Tibial artery (tissue), 4 donors: ENCODE measurements around the gene FXYD5.

Source experiments
- DNase-seq, 2 donors: peaks; one replicate each; pipeline ENCODE4 v3.0.0-alpha.2; 2019
- H3K27ac ChIP-seq, 2 donors: fragments of 200-600 bp; sonication (generic) in 1 of 2; 1 replicate in 1 of 2; 2 replicates in 1 of 2; pipeline ENCODE4 v1.5.1; 2018 to 2019; ENCODE audit warnings: mild to moderate bottlenecking in 1 of 2
- H3K27me3 ChIP-seq, 2 donors: fragments of 200-600 bp; sonication (generic) in 1 of 2; one replicate each; pipeline versions ENCODE4 v1.5.1 to v1.6.0; 2016 to 2019
- H3K36me3 ChIP-seq, 3 donors: fragments of 200-600 bp; sonication (generic) in 2 of 3; one replicate each; pipeline ENCODE4 v1.5.1; 2016 to 2019; ENCODE audit warnings: mild to moderate bottlenecking in 2 of 3
- H3K4me1 ChIP-seq, 4 donors: fragments of 200-600 bp; sonication (generic) in 2 of 4; 1 replicate in 3 of 4; 2 replicates in 1 of 4; pipeline ENCODE4 v1.5.1; 2016 to 2019
- H3K4me3 ChIP-seq, 2 donors: fragments of 200-600 bp; sonication (generic) in 1 of 2; 1 replicate in 1 of 2; 2 replicates in 1 of 2; pipeline ENCODE4 v1.5.1; 2018 to 2019; ENCODE audit warnings: mild to moderate bottlenecking in 2 of 2
- H3K9me3 ChIP-seq, 3 donors: fragments of 200-600 bp; sonication (generic) in 1 of 3; one replicate each; pipeline ENCODE4 v1.5.1; 2016 to 2019
- CTCF ChIP-seq, 2 experiments: fragments of 200-600 bp in 1 of 2; fragments of 450-650 bp in 1 of 2; IDR thresholded peaks; one replicate each; pipeline ENCODE4 v1.5.1; 2017 to 2019; ENCODE audit warnings: antibody characterized with exemption in 2 of 2, mild to moderate bottlenecking in 1 of 2, moderate library complexity in 1 of 2
- intact Hi-C: fragments of 100-400 bp; cut with DNase I; formaldehyde crosslinking; loops from one replicate; pipeline ENCODE4 v1.15.0; 2023; ENCODE audit warnings: low total_unique reads

The FXYD5 gene

GRCh38 chr19:35206855-35207254, 52.3 kb downstream of the FXYD5 start:
- H3K9me3 ChIP-seq: no peaks in the 10 kb centered on the region
- DNase-seq: no peak
- no peaks in the 10 kb centered on the region for H3K4me1 ChIP-seq
- H3K36me3 ChIP-seq: no peaks in the 10 kb centered on the region
- no peak for TF ChIP-seq CTCF (IDR thresholded peaks at IDR 0.05)
- H3K27ac ChIP-seq: no peak overlapping the region
- intact Hi-C loops: no loop called here
- H3K4me3 ChIP-seq: no peak overlapping the region
- peaks cover 0 to 7% of the 10 kb centered on the region in 2 donors for H3K27me3 ChIP-seq

- H3K36me3 ChIP-seq: no peaks in the 10 kb centered on the region
- no peaks in the 10 kb centered on the region for H3K4me1 ChIP-seq
- no peak for TF ChIP-seq CTCF (IDR thresholded peaks at IDR 0.05)
- no peaks in the 10 kb centered on the region for H3K9me3 ChIP-seq
- no peak overlapping the region for H3K4me3 ChIP-seq
- no peak overlapping the region for H3K27ac ChIP-seq
- DNase-seq: no peak
- intact Hi-C loops: no loop called here
- peaks cover 0 to 7% of the 10 kb centered on the region in 2 donors for H3K27me3 ChIP-seq
Measured at GRCh38 chr19:35207391-35207871, 52.9 kb downstream of the FXYD5 start.

DNA sequence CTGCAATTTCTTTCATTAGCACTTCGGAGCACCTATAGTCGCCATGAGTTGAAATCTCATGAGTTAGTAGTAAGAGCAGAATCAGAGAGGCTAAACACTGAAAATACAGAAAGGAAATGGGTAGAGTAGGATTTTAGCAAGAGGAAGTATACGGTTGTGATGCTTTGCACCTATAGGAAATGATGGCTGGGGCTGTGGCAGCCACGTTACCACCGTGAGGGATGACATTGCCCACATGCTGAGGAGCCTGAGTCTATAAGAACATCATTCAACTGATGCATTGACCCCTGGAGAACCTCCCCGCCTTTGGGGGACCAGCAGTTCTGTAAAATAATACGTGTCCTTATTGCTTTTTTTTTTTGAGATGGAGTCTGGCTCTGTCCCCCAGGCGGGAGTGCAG, 53.6 kb downstream of the FXYD5 start:
- Histone ChIP-seq H3K4me3 (no peak overlapping the region), H3K4me1 (peaks cover 0 to 4% (median 0%) of the 10 kb centered on the region in 4 donors), H3K27ac (no peak overlapping the region), H3K36me3 (no peaks in the 10 kb centered on the region), H3K27me3 (peaks cover 0 to 7% of the 10 kb centered on the region in 2 donors), H3K9me3 (no peaks in the 10 kb centered on the region)
- TF ChIP-seq CTCF (IDR thresholded peaks at IDR 0.05): no peak
- DNase-seq: no peak
- intact Hi-C loops: no loop called here

- intact Hi-C loops: no loop called here
- Histone ChIP-seq H3K27ac (no peak overlapping the region), H3K4me1 (peaks cover 0 to 17% (median 7%) of the 10 kb centered on the region in 4 donors), H3K27me3 (peaks cover 0 to 9% of the 10 kb centered on the region in 2 donors), H3K9me3 (no peaks in the 10 kb centered on the region), H3K4me3 (no peak overlapping the region), H3K36me3 (no peaks in the 10 kb centered on the region)
- DNase-seq: no peak
- TF ChIP-seq CTCF (IDR thresholded peaks at IDR 0.05): no peak
Measured at GRCh38 chr19:35209646-35210045, 55.1 kb downstream of the FXYD5 start.

DNA sequence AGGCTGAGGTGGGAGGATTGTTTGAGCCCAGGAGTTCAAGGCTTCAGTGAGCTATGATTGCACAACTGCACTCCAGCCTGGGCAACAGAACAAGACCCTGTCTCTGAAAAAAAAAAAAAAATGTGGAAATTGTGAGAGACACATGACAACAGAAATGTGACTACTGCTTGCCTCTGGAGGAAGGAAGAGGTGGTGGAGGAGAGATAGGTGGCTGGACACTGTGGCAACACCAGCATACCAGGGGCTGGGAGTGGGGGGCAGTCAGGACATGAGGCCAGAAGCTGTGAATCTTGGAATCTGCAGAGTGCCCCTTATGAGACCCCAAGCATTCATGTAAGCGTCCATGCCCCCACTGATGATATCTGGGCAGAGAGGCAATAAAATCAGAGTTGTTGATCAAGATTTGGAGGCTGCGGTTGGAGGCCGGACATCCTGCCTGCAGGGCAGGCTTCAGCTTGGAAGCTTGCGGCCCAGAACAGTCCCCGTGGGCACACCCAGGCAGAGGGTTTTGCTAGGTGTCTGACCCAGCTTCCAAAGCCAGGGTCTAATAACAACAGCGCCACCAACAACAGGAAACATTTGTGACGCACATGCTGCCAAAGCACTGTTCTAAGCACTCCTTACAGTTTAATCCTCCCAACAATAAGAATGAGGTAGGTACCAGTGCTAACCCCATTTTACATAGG, 57.2 kb downstream of the FXYD5 start:
- no peak for TF ChIP-seq CTCF (IDR thresholded peaks at IDR 0.05)
- intact Hi-C loops: no loop called here
- Histone ChIP-seq H3K4me1 (peaks cover 0 to 17% (median 7%) of the 10 kb centered on the region in 4 donors), H3K4me3 (no peak overlapping the region), H3K27ac (peak overlapping the region; percentile 28 to 35), H3K36me3 (no peaks in the 10 kb centered on the region), H3K27me3 (peaks cover 0 to 13% of the 10 kb centered on the region in 2 donors), H3K9me3 (no peaks in the 10 kb centered on the region)
- DNase-seq: peak; percentile 41 to 77
